ENCODE measurements around the gene KPNA5. TPM values are rescaled to one million over a fixed set of nuclear protein-coding genes. Genes with fewer than 3 reads are reported as not detected.

Gene KPNA5
- total and polyA plus RNA-seq, 9 of the 15 experiments (the other 6 are each of a cell fraction or from before 2014, with no cell fraction given) = 3.2 to 10.3 (median 6.5) TPM

DNA sequence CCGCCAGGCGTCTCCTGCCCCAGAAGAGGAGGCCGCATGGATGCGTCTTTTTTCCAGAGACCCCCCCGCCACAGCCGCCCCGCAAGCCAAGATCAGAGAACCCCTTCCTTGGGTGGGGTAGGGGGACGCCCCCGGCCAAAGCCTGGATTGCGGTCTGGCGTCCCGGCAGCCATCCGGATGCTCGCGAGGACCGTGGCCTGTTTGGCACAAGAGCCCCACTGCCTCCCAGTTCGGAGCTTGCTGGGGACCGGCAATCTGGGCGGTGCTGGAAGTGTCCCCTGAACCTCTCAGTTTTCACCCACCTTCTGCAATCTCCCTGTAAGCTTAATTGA, 83.6 kb downstream of the KPNA5 start:
- CTCF ChIA-PET (ENCODE audit: low intra/inter-chr PET ratio) = no interaction called here
- H3K4me1 ChIP-seq (replicated peaks in 1 of 2; ENCODE audit: control insufficient read depth in 2 of 2, insufficient read depth in 2 of 2, low read length in 2 of 2) = peaks cover 0 to 4% of the 10 kb centered on the region in 2 experiments; a peak in 1 of 5 replicates
- H2AFZ ChIP-seq (ENCODE audit: low read depth, low read length) = no peak overlapping the region
- in situ Hi-C loops (cut with MboI) (no loop called here), intact Hi-C loops (cut with micrococcal nuclease) (no loop called here)
- BruUV-seq (replicated peaks) = no TSS peak
- no peak for FAIRE-seq
- H3K27me3 ChIP-seq (ENCODE audit: control insufficient read depth in 2 of 2, insufficient read depth in 2 of 2, low read length in 2 of 2) = no peaks in the 10 kb centered on the region
- H3K36me3 ChIP-seq (ENCODE audit: control insufficient read depth, insufficient read depth, low read length) = no peaks in the 10 kb centered on the region
- DNase-seq (ENCODE audit: extremely low read depth in 1 of 4, low spot score in 3 of 4) = no peak
- POLR2A ChIA-PET = no interaction called here
- H3K9me3 ChIP-seq (replicated peaks; ENCODE audit: control insufficient read depth, insufficient read depth, low read depth, low read length) = no peaks in the 10 kb centered on the region
- ATAC-seq = no peak
- no peak overlapping the region for H3K9ac ChIP-seq (ENCODE audit: insufficient read depth in 1 of 2, low read depth in 2 of 2, low read length in 2 of 2)
- no peaks in the 10 kb centered on the region for H4K20me1 ChIP-seq (replicated peaks; ENCODE audit: control insufficient read depth, insufficient read depth, low read length)
- H3K4me2 ChIP-seq (ENCODE audit: insufficient read depth, low read length) = no peak overlapping the region
- no peaks in the 10 kb centered on the region for H3K9me1 ChIP-seq (ENCODE audit: control insufficient read depth, insufficient read depth, low read length)
- H3K4me3 ChIP-seq = no peak overlapping the region
- H3K79me2 ChIP-seq (ENCODE audit: control insufficient read depth, insufficient read depth, low read length) = no peaks in the 10 kb centered on the region
- WGBS (ENCODE audit: insufficient coverage, low coverage, missing lambda C conversion rate) = 90% methylated on average over 9 of the region's 19 CpGs
- H3K27ac ChIP-seq (ENCODE audit: extremely low read depth, low read depth, low read length) = no peak overlapping the region
- TF ChIP-seq CBX5 (IDR thresholded peaks at IDR 0.05; ENCODE audit: borderline replicate concordance, low read depth) = no peak
- TF ChIP-seq, protein P1, sequence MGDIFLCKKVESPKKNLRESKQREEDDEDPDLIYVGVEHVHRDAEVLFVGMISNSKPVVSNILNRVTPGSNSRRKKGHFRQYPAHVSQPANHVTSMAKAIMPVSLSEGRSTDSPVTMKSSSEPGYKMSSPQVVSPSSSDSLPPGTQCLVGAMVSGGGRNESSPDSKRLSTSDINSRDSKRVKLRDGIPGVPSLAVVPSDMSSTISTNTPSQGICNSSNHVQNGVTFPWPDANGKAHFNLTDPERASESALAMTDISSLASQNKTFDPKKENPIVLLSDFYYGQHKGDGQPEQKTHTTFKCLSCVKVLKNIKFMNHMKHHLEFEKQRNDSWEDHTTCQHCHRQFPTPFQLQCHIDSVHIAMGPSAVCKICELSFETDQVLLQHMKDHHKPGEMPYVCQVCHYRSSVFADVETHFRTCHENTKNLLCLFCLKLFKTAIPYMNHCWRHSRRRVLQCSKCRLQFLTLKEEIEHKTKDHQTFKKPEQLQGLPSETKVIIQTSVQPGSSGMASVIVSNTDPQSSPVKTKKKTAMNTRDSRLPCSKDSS (IDR thresholded peaks at IDR 0.05; ENCODE audit: low read depth, partially characterized antibody) = no peak
- TF ChIP-seq, protein P2, sequence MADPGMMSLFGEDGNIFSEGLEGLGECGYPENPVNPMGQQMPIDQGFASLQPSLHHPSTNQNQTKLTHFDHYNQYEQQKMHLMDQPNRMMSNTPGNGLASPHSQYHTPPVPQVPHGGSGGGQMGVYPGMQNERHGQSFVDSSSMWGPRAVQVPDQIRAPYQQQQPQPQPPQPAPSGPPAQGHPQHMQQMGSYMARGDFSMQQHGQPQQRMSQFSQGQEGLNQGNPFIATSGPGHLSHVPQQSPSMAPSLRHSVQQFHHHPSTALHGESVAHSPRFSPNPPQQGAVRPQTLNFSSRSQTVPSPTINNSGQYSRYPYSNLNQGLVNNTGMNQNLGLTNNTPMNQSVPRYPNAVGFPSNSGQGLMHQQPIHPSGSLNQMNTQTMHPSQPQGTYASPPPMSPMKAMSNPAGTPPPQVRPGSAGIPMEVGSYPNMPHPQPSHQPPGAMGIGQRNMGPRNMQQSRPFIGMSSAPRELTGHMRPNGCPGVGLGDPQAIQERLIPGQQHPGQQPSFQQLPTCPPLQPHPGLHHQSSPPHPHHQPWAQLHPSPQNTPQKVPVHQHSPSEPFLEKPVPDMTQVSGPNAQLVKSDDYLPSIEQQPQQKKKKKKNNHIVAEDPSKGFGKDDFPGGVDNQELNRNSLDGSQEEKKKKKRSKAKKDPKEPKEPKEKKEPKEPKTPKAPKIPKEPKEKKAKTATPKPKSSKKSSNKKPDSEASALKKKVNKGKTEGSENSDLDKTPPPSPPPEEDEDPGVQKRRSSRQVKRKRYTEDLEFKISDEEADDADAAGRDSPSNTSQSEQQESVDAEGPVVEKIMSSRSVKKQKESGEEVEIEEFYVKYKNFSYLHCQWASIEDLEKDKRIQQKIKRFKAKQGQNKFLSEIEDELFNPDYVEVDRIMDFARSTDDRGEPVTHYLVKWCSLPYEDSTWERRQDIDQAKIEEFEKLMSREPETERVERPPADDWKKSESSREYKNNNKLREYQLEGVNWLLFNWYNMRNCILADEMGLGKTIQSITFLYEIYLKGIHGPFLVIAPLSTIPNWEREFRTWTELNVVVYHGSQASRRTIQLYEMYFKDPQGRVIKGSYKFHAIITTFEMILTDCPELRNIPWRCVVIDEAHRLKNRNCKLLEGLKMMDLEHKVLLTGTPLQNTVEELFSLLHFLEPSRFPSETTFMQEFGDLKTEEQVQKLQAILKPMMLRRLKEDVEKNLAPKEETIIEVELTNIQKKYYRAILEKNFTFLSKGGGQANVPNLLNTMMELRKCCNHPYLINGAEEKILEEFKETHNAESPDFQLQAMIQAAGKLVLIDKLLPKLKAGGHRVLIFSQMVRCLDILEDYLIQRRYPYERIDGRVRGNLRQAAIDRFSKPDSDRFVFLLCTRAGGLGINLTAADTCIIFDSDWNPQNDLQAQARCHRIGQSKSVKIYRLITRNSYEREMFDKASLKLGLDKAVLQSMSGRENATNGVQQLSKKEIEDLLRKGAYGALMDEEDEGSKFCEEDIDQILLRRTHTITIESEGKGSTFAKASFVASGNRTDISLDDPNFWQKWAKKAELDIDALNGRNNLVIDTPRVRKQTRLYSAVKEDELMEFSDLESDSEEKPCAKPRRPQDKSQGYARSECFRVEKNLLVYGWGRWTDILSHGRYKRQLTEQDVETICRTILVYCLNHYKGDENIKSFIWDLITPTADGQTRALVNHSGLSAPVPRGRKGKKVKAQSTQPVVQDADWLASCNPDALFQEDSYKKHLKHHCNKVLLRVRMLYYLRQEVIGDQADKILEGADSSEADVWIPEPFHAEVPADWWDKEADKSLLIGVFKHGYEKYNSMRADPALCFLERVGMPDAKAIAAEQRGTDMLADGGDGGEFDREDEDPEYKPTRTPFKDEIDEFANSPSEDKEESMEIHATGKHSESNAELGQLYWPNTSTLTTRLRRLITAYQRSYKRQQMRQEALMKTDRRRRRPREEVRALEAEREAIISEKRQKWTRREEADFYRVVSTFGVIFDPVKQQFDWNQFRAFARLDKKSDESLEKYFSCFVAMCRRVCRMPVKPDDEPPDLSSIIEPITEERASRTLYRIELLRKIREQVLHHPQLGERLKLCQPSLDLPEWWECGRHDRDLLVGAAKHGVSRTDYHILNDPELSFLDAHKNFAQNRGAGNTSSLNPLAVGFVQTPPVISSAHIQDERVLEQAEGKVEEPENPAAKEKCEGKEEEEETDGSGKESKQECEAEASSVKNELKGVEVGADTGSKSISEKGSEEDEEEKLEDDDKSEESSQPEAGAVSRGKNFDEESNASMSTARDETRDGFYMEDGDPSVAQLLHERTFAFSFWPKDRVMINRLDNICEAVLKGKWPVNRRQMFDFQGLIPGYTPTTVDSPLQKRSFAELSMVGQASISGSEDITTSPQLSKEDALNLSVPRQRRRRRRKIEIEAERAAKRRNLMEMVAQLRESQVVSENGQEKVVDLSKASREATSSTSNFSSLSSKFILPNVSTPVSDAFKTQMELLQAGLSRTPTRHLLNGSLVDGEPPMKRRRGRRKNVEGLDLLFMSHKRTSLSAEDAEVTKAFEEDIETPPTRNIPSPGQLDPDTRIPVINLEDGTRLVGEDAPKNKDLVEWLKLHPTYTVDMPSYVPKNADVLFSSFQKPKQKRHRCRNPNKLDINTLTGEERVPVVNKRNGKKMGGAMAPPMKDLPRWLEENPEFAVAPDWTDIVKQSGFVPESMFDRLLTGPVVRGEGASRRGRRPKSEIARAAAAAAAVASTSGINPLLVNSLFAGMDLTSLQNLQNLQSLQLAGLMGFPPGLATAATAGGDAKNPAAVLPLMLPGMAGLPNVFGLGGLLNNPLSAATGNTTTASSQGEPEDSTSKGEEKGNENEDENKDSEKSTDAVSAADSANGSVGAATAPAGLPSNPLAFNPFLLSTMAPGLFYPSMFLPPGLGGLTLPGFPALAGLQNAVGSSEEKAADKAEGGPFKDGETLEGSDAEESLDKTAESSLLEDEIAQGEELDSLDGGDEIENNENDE (IDR thresholded peaks at IDR 0.05; ENCODE audit: low read depth, low read length) = no peak
- TF ChIP-seq HIVEP1 (CRISPR knock-in tag; IDR thresholded peaks at IDR 0.05) = no peak
- TF ChIP-seq ETV6 (IDR thresholded peaks at IDR 0.05; ENCODE audit: borderline replicate concordance in 1 of 2, low read depth in 2 of 2, low read length in 1 of 2) = no peak
- TF ChIP-seq ETV6 (CRISPR knock-in tag; IDR thresholded peaks at IDR 0.05; ENCODE audit: borderline replicate concordance) = no peak
- TF ChIP-seq KLF16 (IDR thresholded peaks at IDR 0.05) = no peak
- TF ChIP-seq RNF2 (IDR thresholded peaks at IDR 0.05) = no peak
